HG02870 (cell line): ENCODE measurements around the gene RIMBP2.

Experiments used
- ATAC-seq: cut with Tn5 transposase; IDR thresholded peaks from one replicate; pipeline ENCODE4 v1.9.1; 2021; ENCODE audit warnings: mild to moderate bottlenecking, moderate library complexity; ENCODE audit not compliant: unreplicated experiment

Gene RIMBP2

DNA sequence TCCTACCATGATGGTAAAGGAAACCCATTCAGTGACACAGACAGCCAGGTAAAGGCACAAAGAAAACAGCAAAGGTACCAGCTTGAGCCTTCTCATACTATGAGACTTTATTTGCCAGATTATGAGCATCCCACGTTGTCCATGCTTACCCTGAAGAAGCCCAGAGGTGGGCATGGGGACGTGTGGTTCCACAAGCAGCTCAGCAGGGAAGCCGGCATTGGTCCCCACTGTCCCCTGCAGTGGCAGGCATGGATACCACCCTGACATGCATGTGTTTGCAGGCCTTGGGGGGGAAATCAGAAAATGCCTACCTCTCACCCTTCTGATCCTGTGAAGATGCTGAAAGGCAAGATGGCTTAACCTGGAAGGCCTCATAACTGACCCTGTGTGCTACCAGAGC, 195.3 kb downstream of the RIMBP2 start:
- ATAC-seq, result no peak

GRCh38 chr12:130517588-130517987, 198.5 kb downstream of the RIMBP2 start:
- ATAC-seq, result no peak

- no peak for ATAC-seq
Observed at GRCh38 chr12:130514149-130514551, 201.9 kb downstream of the RIMBP2 start.

DNA sequence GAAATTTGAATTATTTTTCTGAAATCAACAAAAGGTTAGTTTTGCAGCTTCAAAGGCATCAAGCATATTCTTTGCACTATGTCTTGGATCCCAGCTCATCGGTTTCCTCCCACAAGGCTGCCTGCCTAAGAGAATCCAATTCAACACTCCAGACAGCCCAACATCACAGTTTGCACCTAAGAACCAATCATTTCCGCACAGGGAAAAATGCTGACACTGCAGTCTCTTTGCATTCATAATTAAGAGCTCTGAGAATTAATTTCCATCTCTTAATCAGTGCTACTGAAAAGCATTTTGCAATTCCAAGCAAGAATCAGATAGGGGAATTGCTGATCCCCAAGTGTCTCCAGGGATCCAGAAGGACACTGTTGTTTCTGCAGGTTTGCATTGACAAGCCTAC, 202.5 kb downstream of the RIMBP2 start:
- no peak for ATAC-seq

DNA sequence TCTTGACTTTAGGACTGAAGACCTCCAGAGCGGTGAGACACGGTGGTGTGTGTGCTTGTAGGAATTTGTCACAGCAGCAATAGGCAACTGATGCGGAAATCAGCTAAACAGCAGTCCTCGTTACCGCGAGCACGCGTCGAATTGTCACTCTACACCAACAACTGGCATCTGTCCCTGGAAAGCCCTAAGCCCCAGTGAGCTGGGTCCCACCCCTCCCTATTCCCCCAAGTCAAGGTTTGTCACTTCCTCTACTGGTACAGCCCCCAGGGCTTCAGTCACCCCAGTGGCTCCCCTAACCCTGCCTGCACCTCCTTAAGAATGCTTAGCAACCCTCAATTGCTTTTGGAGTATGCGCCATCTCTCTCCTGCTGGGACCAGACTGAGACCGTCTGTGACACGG, 204.8 kb downstream of the RIMBP2 start:
- ATAC-seq, result no peak

DNA sequence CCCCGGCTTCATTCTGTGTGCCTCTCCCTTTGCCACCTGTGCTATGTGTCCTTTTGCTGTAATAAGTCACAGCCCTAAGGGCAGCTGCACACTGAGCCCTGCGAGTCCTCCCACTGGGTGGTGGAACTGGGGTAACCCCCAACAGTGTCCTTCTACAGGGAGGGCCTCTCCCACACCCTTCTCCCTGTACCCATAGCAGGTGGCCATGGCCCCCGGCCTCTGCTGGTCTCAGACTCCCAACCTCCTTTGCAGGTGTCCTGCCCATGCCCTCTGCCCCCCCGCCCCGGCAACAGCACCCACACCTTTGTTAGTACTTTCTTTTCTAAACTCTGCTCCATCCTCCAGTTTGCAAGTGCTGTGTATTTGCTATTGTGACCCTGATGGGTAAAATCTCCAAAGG, 206.6 kb downstream of the RIMBP2 start:
- ATAC-seq, result no peak

DNA sequence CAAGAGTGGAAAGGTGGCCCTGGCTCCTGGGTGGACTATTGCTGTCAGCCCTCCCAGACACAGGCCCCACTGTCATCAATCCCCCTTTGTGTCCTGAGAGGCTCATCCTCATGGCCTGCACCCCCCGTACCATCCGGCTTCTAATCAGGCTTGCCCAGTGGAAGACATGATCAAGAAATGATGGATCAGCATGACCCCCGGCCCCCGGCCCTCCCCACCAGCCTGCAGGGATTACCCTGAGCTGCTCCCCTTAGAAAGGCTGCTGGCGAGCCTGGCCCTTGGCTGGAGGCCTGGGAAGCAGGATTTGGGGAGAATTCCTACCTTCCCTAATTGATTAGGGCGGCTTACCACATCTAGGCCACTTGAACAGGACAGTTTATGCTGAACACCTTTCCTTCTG, 207.3 kb downstream of the RIMBP2 start:
- ATAC-seq, result no peak

DNA sequence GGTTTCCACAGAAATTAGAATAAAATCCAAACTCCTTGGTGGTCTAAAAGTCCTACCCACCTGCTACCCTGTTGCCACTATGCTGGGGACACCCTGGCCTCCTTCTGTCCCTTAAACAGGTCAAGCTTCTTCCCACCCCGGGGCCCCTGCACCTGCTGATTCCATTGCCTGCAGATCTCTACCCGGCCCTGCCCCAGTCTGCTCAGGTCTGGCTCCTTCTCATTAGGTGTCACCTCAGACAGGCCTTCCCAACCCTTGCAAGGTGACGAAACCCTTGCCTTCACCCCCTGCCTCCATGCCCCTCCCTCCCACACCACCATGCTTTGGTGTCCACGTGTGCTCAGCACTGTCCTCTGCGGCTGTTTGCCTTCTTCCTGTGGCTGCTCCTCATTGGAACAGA, 207.8 kb downstream of the RIMBP2 start:
- ATAC-seq, result no peak

- ATAC-seq, result no peak
Observed at GRCh38 chr12:130506844-130507243, 209.3 kb downstream of the RIMBP2 start.

- no peak for ATAC-seq
Observed at GRCh38 chr12:130504840-130505175, 211.3 kb downstream of the RIMBP2 start.

GRCh38 chr12:130504110-130504839, 211.8 kb downstream of the RIMBP2 start:
- no peak for ATAC-seq

GRCh38 chr12:130501821-130502220, 214.3 kb downstream of the RIMBP2 start:
- no peak for ATAC-seq

GRCh38 chr12:130500835-130501330, 215.2 kb downstream of the RIMBP2 start:
- ATAC-seq, result no peak

GRCh38 chr12:130499474-130499873, 216.6 kb downstream of the RIMBP2 start:
- ATAC-seq, result no peak

GRCh38 chr12:130498589-130499385, 217.3 kb downstream of the RIMBP2 start:
- no peak for ATAC-seq

DNA sequence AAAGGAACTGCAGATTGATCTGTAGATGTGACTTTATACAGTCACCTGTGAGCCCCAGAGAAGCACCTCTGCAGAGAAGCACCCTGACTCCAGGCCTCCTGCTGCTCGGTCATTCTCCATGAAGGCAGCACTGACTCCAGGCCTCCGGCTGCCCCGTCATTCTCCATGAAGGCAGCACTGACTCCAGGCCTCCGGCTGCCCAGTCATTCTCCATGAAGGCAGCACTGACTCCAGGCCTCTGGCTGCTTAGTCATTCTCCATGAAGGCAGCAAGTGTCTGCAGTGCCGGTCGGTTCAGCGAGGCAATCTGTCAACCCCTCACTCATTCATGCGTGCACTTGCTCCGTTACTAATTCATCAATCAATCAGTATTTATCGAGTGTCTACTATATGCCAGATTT, 218.1 kb downstream of the RIMBP2 start:
- ATAC-seq, result no peak

GRCh38 chr12:130497321-130497720, 218.8 kb downstream of the RIMBP2 start:
- ATAC-seq, result no peak

GRCh38 chr12:130496516-130497120, 219.5 kb downstream of the RIMBP2 start:
- ATAC-seq, result no peak

GRCh38 chr12:130495156-130495555, 220.9 kb downstream of the RIMBP2 start:
- no peak for ATAC-seq

GRCh38 chr12:130494736-130495135, 221.4 kb downstream of the RIMBP2 start:
- ATAC-seq, result no peak

DNA sequence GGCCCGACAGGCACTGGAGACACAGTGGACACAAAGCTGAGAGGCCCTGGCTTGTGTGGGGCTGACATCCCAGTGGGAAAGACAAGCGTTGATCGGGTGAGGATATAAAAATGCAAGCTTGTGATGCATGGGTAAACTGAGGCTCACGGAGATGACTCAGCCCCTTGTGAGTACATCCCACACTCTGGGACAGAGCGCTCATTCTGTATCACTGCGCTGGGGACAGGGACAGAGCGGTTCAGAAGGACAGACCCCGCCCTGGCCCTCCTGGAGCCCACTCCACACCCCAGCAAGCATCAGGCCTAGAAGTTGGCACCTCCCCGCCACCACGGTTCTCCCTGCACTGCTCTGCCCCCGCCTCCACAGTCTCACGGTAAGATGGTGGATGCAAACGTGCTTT, 222.1 kb downstream of the RIMBP2 start:
- ATAC-seq, result no peak
